Measurements from ENCODE around the gene DNAH10. TPM values are rescaled to one million over a fixed set of nuclear protein-coding genes. Genes with fewer than 3 reads are reported as not detected.

DNAH10 gene
- total RNA-seq, 1 donor from 2014 or later = under 0.01 TPM

GRCh38 chr12:123956249-123956648, 194.1 kb downstream of the DNAH10 start:
- Histone ChIP-seq H3K27ac (ENCODE audit: low read depth, low read length) (no peak overlapping the region), H3K4me1 (ENCODE audit: control insufficient read depth in 3 of 3, insufficient read depth in 3 of 3, low read length in 3 of 3) (no peaks in the 10 kb centered on the region), H3K4me3 (ENCODE audit: low read length in 3 of 3) (no peak overlapping the region), H3K9me3 (ENCODE audit: control insufficient read depth in 3 of 3, low read length in 3 of 3) (no peaks in the 10 kb centered on the region), H3K9ac (ENCODE audit: low read depth in 1 of 3, low read length in 3 of 3) (no peak overlapping the region), H3K27me3 (ENCODE audit: control insufficient read depth in 3 of 3, insufficient read depth in 3 of 3, low read length in 3 of 3) (no peaks in the 10 kb centered on the region), H3K36me3 (ENCODE audit: control insufficient read depth in 3 of 3, insufficient read depth in 3 of 3, low read length in 3 of 3) (no peaks in the 10 kb centered on the region)

GRCh38 chr12:123957196-123957595, 195.1 kb downstream of the DNAH10 start:
- H3K9me3 ChIP-seq (ENCODE audit: control insufficient read depth in 3 of 3, low read length in 3 of 3) = no peaks in the 10 kb centered on the region
- no peaks in the 10 kb centered on the region for H3K4me1 ChIP-seq (ENCODE audit: control insufficient read depth in 3 of 3, insufficient read depth in 3 of 3, low read length in 3 of 3)
- H3K36me3 ChIP-seq (ENCODE audit: control insufficient read depth in 3 of 3, insufficient read depth in 3 of 3, low read length in 3 of 3) = no peaks in the 10 kb centered on the region
- no peaks in the 10 kb centered on the region for H3K27me3 ChIP-seq (ENCODE audit: control insufficient read depth in 3 of 3, insufficient read depth in 3 of 3, low read length in 3 of 3)
- H3K4me3 ChIP-seq (ENCODE audit: low read length in 3 of 3) = no peak overlapping the region
- H3K27ac ChIP-seq (ENCODE audit: low read depth, low read length) = no peak overlapping the region
- no peak overlapping the region for H3K9ac ChIP-seq (ENCODE audit: low read depth in 1 of 3, low read length in 3 of 3)

- Histone ChIP-seq H3K27me3 (ENCODE audit: control insufficient read depth in 3 of 3, insufficient read depth in 3 of 3, low read length in 3 of 3) (no peaks in the 10 kb centered on the region), H3K4me3 (ENCODE audit: low read length in 3 of 3) (no peak overlapping the region), H3K9me3 (ENCODE audit: control insufficient read depth in 3 of 3, low read length in 3 of 3) (no peaks in the 10 kb centered on the region), H3K4me1 (ENCODE audit: control insufficient read depth in 3 of 3, insufficient read depth in 3 of 3, low read length in 3 of 3) (no peaks in the 10 kb centered on the region), H3K27ac (ENCODE audit: low read depth, low read length) (no peak overlapping the region), H3K36me3 (ENCODE audit: control insufficient read depth in 3 of 3, insufficient read depth in 3 of 3, low read length in 3 of 3) (no peaks in the 10 kb centered on the region), H3K9ac (ENCODE audit: low read depth in 1 of 3, low read length in 3 of 3) (peak overlapping the region in 1 of 3 donors; percentile 17)
Observed at GRCh38 chr12:123958462-123958861, 196.4 kb downstream of the DNAH10 start.

- Histone ChIP-seq H3K27ac (ENCODE audit: low read depth, low read length) (no peak overlapping the region), H3K9ac (ENCODE audit: low read depth in 1 of 3, low read length in 3 of 3) (no peak overlapping the region), H3K4me3 (ENCODE audit: low read length in 3 of 3) (no peak overlapping the region), H3K27me3 (ENCODE audit: control insufficient read depth in 3 of 3, insufficient read depth in 3 of 3, low read length in 3 of 3) (no peaks in the 10 kb centered on the region), H3K36me3 (ENCODE audit: control insufficient read depth in 3 of 3, insufficient read depth in 3 of 3, low read length in 3 of 3) (no peaks in the 10 kb centered on the region), H3K9me3 (ENCODE audit: control insufficient read depth in 3 of 3, low read length in 3 of 3) (no peaks in the 10 kb centered on the region), H3K4me1 (ENCODE audit: control insufficient read depth in 3 of 3, insufficient read depth in 3 of 3, low read length in 3 of 3) (no peaks in the 10 kb centered on the region)
Observed at GRCh38 chr12:123958876-123959275, 196.8 kb downstream of the DNAH10 start.

GRCh38 chr12:123960029-123960735, 198.1 kb downstream of the DNAH10 start:
- no peaks in the 10 kb centered on the region for H3K4me1 ChIP-seq (ENCODE audit: control insufficient read depth in 3 of 3, insufficient read depth in 3 of 3, low read length in 3 of 3)
- H3K9ac ChIP-seq (ENCODE audit: low read depth in 1 of 3, low read length in 3 of 3) = no peak overlapping the region
- H3K27me3 ChIP-seq (ENCODE audit: control insufficient read depth in 3 of 3, insufficient read depth in 3 of 3, low read length in 3 of 3) = no peaks in the 10 kb centered on the region
- no peaks in the 10 kb centered on the region for H3K9me3 ChIP-seq (ENCODE audit: control insufficient read depth in 3 of 3, low read length in 3 of 3)
- H3K36me3 ChIP-seq (ENCODE audit: control insufficient read depth in 3 of 3, insufficient read depth in 3 of 3, low read length in 3 of 3) = no peaks in the 10 kb centered on the region
- H3K4me3 ChIP-seq (ENCODE audit: low read length in 3 of 3) = no peak overlapping the region
- H3K27ac ChIP-seq (ENCODE audit: low read depth, low read length) = no peak overlapping the region

- no peaks in the 10 kb centered on the region for H3K4me1 ChIP-seq (ENCODE audit: control insufficient read depth in 3 of 3, insufficient read depth in 3 of 3, low read length in 3 of 3)
- no peak overlapping the region for H3K9ac ChIP-seq (ENCODE audit: low read depth in 1 of 3, low read length in 3 of 3)
- H3K4me3 ChIP-seq (ENCODE audit: low read length in 3 of 3) = no peak overlapping the region
- no peak overlapping the region for H3K27ac ChIP-seq (ENCODE audit: low read depth, low read length)
- H3K9me3 ChIP-seq (ENCODE audit: control insufficient read depth in 3 of 3, low read length in 3 of 3) = no peaks in the 10 kb centered on the region
- no peaks in the 10 kb centered on the region for H3K27me3 ChIP-seq (ENCODE audit: control insufficient read depth in 3 of 3, insufficient read depth in 3 of 3, low read length in 3 of 3)
- no peaks in the 10 kb centered on the region for H3K36me3 ChIP-seq (ENCODE audit: control insufficient read depth in 3 of 3, insufficient read depth in 3 of 3, low read length in 3 of 3)
Observed at GRCh38 chr12:123960856-123961255, 198.8 kb downstream of the DNAH10 start.

- Histone ChIP-seq H3K4me1 (ENCODE audit: control insufficient read depth in 3 of 3, insufficient read depth in 3 of 3, low read length in 3 of 3) (no peaks in the 10 kb centered on the region), H3K36me3 (ENCODE audit: control insufficient read depth in 3 of 3, insufficient read depth in 3 of 3, low read length in 3 of 3) (peaks cover 0 to 3% (median 0%) of the 10 kb centered on the region in 3 donors), H3K9me3 (ENCODE audit: control insufficient read depth in 3 of 3, low read length in 3 of 3) (no peaks in the 10 kb centered on the region), H3K4me3 (ENCODE audit: low read length in 3 of 3) (no peak overlapping the region), H3K27ac (ENCODE audit: low read depth, low read length) (no peak overlapping the region), H3K9ac (ENCODE audit: low read depth in 1 of 3, low read length in 3 of 3) (no peak overlapping the region), H3K27me3 (ENCODE audit: control insufficient read depth in 3 of 3, insufficient read depth in 3 of 3, low read length in 3 of 3) (no peaks in the 10 kb centered on the region)
Observed at GRCh38 chr12:123961585-123962345, 199.7 kb downstream of the DNAH10 start.

GRCh38 chr12:123962513-123962912, 200.4 kb downstream of the DNAH10 start:
- Histone ChIP-seq H3K36me3 (ENCODE audit: control insufficient read depth in 3 of 3, insufficient read depth in 3 of 3, low read length in 3 of 3) (peaks cover 0 to 3% (median 0%) of the 10 kb centered on the region in 3 donors), H3K4me3 (ENCODE audit: low read length in 3 of 3) (no peak overlapping the region), H3K9me3 (ENCODE audit: control insufficient read depth in 3 of 3, low read length in 3 of 3) (no peaks in the 10 kb centered on the region), H3K9ac (ENCODE audit: low read depth in 1 of 3, low read length in 3 of 3) (no peak overlapping the region), H3K4me1 (ENCODE audit: control insufficient read depth in 3 of 3, insufficient read depth in 3 of 3, low read length in 3 of 3) (no peaks in the 10 kb centered on the region), H3K27me3 (ENCODE audit: control insufficient read depth in 3 of 3, insufficient read depth in 3 of 3, low read length in 3 of 3) (no peaks in the 10 kb centered on the region), H3K27ac (ENCODE audit: low read depth, low read length) (no peak overlapping the region)

- peaks cover 0 to 3% (median 0%) of the 10 kb centered on the region in 3 donors for H3K36me3 ChIP-seq (ENCODE audit: control insufficient read depth in 3 of 3, insufficient read depth in 3 of 3, low read length in 3 of 3)
- no peak overlapping the region for H3K9ac ChIP-seq (ENCODE audit: low read depth in 1 of 3, low read length in 3 of 3)
- H3K27ac ChIP-seq (ENCODE audit: low read depth, low read length) = no peak overlapping the region
- H3K4me3 ChIP-seq (ENCODE audit: low read length in 3 of 3) = no peak overlapping the region
- no peaks in the 10 kb centered on the region for H3K27me3 ChIP-seq (ENCODE audit: control insufficient read depth in 3 of 3, insufficient read depth in 3 of 3, low read length in 3 of 3)
- H3K9me3 ChIP-seq (ENCODE audit: control insufficient read depth in 3 of 3, low read length in 3 of 3) = no peaks in the 10 kb centered on the region
- H3K4me1 ChIP-seq (ENCODE audit: control insufficient read depth in 3 of 3, insufficient read depth in 3 of 3, low read length in 3 of 3) = no peaks in the 10 kb centered on the region
Observed at GRCh38 chr12:123963821-123964220, 201.7 kb downstream of the DNAH10 start.

- H3K4me1 ChIP-seq (ENCODE audit: control insufficient read depth in 3 of 3, insufficient read depth in 3 of 3, low read length in 3 of 3) = no peaks in the 10 kb centered on the region
- H3K9me3 ChIP-seq (ENCODE audit: control insufficient read depth in 3 of 3, low read length in 3 of 3) = no peaks in the 10 kb centered on the region
- H3K36me3 ChIP-seq (ENCODE audit: control insufficient read depth in 3 of 3, insufficient read depth in 3 of 3, low read length in 3 of 3) = peaks cover 0 to 3% (median 0%) of the 10 kb centered on the region in 3 donors
- no peaks in the 10 kb centered on the region for H3K27me3 ChIP-seq (ENCODE audit: control insufficient read depth in 3 of 3, insufficient read depth in 3 of 3, low read length in 3 of 3)
- H3K4me3 ChIP-seq (ENCODE audit: low read length in 3 of 3) = no peak overlapping the region
- no peak overlapping the region for H3K9ac ChIP-seq (ENCODE audit: low read depth in 1 of 3, low read length in 3 of 3)
- H3K27ac ChIP-seq (ENCODE audit: low read depth, low read length) = no peak overlapping the region
Observed at GRCh38 chr12:123965382-123965781, 203.3 kb downstream of the DNAH10 start.
